Stimulated activated CD8-positive, alpha-beta memory T cell treated with anti-CD3 and anti-CD28 coated beads, Interleukin-12 subunit alpha, Interleukin-12 subunit beta, amount 100 ng/mL, for 4 hours (primary cell): ENCODE measurements around the gene OTOG.

Experiments
- DNase-seq: peaks from one replicate; pipeline ENCODE4 v3.0.0-alpha.2; 2020; ENCODE audit warnings: low read depth

Gene OTOG

GRCh38 chr11:17585911-17586695 is 39.0 kb downstream of the OTOG start:
- DNase-seq, result no peak

- no peak for DNase-seq
These were observed 41.1 kb downstream of the OTOG start for GRCh38 chr11:17588166-17588565.

- no peak for DNase-seq
These were observed 41.7 kb downstream of the OTOG start for GRCh38 chr11:17588721-17589120.

- DNase-seq, result no peak
These were observed 43.4 kb downstream of the OTOG start for GRCh38 chr11:17590463-17590862.

- no peak for DNase-seq
These were observed 44.2 kb downstream of the OTOG start for GRCh38 chr11:17591293-17591692.

DNA sequence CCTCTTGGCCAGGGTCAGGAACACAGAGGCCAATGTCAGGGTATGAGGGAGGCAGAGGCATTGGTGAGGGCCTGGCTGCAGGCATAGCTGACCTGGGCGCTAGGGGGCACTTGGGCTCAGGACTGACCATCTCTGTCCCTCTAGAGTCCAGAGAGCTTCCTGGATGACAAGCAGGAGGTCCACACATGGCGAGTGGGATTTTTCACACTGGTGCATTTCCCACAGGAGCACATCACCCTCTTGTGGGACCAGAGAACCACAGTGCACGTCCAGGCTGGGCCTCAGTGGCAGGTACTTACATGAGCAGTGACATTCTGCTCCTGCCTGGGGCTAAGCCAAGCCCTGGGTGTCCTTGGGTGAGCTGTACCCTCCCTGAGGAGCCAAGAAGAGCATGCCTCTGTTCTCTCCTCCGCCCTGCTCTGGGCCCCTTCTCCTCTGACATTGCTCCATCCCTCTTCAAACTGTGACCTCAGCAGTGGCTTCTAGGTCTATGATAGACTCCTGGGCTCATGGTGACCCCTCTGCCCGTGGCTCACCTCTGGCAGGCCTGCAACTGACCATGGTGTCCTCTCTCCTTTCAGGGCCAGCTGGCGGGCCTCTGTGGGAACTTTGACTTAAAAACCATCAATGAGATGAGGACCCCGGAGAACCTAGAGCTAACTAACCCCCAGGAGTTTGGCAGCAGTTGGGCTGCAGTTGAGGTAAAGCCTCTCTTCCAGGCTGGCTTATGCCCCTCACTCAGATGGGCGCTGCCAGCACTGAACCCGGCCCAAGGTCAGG is 46.6 kb downstream of the OTOG start:
- DNase-seq, result no peak

DNA sequence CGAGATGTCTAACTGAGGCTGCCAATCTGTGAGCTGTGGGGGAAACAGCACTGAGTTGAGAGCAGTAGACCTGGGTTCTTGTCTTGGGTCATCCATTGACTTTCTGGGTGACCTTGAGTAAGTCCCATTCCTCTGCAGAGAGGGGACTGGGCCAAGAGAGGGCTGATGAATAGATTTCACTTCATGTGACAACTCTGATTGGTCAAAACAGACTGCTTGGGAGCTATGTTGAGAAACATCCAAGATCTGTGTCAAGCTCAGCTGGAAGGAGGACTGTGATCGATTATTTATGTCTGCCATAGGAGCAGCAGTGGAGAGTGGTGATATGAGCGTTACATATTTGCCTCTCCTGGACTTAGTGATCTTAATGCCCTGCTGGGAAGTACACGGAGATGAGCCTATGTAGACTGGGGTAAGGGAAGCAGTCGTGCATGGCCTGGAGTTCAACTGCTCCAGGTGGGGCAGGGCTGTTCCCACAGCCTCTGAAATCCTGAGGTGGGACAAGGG is 47.7 kb downstream of the OTOG start:
- DNase-seq, result no peak

- DNase-seq, result no peak
These were observed 48.7 kb downstream of the OTOG start for GRCh38 chr11:17595526-17596309.

DNA sequence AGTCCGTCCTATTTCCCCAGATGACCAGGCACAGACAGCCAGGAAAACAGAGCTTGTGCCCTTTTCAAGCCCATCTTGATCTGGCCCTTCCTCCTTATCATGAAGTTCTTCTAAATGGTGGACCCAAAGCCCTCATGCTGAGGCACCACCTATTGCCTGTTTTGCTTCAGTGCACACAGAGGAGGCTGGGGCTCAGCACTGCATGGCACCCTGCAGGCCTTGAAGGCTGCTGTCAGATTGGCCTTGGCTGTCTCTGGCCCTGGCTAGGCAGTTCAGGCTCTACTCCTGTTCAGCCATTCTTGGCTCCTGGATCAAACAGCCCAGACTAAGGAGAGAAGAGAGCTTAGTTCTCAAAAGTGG is 49.2 kb downstream of the OTOG start:
- DNase-seq, result no peak

- no peak for DNase-seq
These were observed 49.7 kb downstream of the OTOG start for GRCh38 chr11:17596711-17597110.

DNA sequence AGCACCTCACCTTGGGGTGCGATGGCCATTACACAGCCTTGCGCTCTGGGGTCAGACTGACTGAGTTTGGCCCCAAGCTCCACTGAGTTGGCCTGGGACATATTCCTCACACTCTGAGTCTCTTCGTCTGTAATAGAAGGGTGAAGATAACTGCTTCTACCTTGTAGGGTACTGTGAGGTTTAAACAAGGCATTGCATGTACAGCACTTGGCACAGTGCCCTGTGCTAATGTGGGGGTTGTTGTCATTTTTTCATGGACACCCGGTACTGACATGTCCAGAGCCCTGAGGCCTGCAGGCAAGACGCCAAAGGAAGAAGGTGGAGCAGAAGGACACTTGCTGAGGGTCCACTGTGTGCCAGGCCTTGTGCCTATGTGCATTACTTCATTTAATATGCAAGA is 50.7 kb downstream of the OTOG start:
- DNase-seq, result no peak

- DNase-seq, result peak; percentile 26
These were observed 51.8 kb downstream of the OTOG start for GRCh38 chr11:17598700-17599459.

DNA sequence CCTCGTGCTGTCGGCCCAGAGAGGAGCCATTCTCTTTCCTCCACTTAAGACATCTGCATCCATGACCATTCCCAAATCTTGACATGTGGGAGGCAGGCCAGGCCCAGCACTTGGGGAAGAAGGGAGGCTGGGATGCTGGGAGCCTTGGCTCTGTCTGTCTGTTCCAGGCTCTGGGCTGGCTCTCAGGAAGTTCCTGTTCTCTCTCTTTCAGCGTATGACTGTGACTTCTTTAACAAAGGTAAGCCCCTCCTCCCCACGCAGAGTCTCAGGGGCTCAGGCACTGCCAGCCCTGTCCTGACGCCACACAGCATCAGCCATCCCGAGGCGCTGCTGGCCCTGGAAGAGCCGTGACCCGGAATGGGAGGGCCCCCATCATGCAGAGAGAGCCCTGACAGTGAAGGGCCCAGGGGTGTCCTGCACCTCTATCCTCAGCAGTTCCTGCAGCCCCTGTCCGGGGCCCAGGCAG is 52.4 kb downstream of the OTOG start:
- DNase-seq, result no peak

DNA sequence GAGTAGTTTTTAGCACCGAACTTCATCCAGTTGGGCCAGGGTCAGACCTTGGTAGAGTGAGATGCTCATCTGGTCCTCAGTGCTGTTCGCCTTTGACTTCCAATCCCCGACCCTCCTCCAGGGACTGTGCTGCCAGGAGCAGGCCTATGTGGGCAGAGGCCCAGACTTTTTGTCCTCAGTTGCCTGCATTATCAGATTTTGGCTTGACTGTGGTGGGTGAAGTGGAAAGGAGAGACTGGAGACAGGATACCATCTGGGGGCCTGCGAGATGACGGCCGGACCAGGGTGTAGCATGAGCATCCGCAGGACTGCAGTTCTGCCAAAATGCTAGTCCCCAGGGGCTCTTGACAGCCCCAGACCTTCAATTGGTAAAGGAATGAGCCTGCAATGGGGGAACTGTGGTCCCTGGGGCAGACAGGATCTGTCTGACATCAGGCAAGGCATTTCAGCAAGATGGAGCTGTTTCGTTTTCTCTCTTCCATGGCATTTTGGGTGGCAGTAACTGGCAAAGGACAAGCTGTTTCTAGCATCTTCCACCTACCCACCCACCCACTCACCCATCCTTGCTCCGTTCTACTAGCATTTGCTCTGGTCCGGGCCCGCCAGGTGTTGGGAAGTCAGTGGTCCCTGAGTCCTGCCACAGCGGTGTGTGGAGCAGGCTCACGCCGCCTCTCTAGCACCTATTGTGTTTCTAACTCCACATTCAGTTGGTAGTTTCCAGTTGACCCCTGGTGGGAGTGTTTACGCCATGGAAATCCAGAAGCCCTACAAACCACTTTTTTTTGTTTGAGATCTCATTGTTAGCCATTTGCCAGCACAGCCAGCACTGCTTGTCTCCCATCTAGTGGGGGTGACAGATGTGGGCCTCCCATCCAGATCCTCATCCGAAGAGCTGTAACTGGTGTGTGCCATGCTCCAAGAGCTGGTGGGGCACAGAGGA is 53.5 kb downstream of the OTOG start:
- no peak for DNase-seq

DNA sequence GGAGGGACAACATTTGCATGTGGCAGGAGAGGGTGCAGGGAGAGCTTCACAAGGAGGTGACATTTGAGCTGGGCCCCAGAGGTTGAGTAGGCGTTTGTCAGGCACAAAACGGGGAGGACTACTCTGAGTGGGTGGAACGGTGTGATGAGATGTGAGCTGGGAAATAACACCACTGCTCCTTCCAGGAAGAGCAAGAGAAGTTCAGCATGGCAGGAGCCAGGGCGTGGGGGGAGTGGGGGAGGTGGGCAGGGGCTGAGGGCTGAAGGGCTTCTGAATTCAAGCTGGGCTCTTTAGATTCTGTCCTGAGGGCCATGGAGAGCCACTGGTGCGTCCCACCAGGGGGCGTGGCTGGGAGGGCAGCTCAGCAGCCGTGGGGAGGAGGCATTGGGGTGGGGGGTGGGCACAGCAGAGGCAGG is 54.2 kb downstream of the OTOG start:
- DNase-seq, result no peak

DNA sequence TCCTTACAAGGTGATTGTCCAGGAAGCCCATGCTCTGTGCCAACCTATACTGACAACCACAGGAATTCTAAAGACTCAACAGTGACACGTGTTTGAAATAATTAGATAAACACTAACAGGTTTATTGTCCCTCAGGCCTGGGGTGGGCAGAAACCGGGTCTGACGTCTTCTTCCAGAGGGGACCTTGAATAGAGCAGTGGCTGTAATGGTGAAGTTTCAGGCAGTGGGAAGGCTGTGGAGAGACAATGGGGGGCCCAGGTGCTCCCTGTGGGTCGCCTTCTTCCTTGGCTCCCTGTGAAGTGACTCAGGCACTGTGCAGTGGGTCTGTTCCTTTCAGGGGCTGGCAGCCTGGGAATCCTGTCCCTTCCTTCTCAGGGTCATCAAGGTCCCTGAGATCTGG is 54.6 kb downstream of the OTOG start:
- no peak for DNase-seq

DNA sequence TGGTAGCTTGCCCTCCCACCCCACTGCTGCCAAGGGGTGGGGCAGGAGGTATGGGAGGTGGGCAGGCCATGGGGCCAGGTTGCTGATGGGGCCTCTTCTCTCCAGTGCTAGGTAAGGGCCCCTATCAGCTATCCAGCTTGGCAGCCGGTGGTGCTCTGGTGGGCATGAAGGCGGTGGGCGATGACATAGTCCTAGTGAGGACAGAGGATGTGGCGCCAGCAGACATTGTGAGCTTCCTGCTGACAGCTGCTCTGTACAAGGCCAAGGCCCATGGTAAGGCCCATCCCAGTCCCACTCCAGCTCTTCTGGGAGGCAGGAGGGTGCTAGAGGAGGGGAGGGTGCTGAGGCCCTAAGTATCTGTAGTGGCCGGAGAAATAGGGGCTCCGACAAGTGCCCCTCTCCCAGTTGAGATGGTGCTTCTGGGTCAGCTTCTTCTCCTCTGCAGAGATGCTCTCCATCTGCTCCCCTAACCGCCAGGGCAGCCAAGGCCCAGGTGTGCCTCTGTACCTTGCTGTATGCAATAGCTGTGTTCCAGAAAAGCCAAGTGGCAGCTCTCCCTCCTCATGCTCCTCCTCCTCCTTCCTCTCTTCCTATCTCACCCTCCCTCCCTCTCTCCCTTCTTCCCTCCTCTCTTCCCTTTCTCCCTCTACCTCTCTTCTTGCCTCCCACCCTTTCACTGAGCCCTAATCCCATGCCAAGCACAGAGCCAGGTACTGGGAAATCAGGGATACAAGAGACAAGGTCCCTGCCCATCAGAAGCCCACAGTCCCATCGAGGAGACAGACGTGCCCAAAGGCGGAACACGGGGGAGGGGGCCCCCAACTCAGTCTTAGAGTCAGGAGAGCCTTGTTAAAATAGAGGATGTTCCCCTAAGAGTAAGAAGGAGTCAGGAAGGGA is 55.3 kb downstream of the OTOG start:
- no peak for DNase-seq

DNA sequence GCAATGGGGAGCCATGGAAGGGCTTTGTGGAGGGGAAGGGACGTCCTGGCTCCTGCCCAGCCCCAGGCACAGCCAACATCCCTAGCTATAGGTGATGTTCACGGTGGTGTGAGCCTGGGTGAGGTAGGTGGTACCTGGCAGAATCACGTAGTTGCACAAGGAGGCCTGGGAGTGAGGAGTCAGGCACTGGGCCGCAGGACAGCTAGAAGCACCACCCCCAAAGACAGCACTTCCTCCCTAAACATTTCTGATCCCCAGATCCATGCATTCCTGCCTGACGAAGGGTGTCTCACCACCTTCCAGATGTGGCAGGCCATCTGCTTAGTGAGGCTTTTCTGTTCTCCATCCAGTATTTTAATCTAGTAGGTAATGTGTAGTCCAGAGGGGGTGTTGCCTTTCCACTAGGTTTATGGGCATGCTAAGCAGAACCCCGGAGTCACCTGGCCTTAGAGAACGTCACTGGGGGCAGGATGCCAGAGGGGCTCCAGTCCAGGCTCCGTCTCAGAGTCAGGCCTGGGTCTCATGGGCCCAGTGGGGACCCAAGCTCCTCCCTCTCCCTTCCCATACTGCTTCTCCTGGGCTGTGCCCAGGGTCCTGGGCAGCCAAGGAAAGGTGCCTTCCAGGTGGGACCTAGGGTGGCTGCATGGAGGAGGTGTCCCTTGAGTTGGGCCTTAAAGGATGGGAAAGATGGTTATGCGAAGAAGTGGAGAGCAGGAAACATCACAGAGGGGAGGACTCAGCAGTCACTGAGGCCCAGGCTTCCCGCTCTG is 56.2 kb downstream of the OTOG start:
- DNase-seq, result no peak
